ENCODE data around the gene SPR.
"Not testable (repeated sequence)": the region's sequence is repeated elsewhere in the genome, so short reads cannot be mapped to it uniquely, and the experiment has no call there.

SPR gene

DNA sequence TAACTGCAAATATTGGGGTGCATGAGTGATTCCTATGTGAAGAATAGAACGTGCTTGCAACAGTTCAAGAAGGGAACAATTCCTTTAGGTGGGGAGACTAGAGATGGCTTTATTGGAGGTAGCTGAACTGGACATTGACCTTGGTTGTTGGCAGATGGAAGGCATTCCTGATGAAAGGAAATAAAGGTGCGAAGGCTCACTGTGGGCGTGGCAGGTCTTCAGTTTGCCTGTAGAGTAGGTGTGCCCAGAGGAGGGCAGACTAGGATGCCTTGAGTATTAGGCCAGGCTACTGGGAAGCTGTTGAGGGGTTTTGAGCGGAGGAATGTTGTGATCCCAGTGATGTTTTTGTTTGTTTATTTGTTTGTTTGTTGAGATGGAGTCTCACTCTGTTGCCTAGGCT, 2.8 kb downstream of the SPR start:
- no peak for DNase-seq

DNA sequence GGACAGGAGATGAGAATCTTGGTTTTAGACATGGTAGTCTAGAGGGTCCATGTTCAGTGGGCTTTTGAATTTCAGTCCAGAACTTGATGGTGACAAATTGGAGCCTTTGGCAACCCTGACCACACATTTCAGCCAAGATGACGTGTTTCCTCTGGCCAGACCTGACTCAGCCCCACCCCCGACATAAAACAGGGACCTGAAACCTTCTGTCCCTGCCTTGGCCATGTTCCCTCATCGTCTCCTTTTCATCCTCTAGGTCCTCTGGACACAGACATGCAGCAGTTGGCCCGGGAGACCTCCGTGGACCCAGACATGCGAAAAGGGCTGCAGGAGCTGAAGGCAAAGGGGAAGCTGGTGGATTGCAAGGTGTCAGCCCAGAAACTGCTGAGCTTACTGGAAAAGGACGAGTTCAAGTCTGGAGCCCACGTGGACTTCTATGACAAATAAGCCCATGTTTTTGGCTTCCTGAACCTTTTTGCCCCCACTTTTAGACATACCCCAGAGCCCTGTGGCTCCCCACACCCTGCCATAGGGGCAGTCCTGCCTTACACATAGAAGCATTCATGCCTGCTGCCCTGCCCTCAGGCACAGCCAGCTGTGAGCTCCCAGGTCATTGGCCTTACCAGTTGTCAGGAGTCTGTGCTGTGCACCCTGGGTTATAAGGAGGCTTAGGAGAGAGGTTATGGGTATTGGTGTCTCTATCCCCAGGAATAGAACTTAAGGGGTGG, 4.0 kb downstream of the SPR start:
- no peak for DNase-seq

DNA sequence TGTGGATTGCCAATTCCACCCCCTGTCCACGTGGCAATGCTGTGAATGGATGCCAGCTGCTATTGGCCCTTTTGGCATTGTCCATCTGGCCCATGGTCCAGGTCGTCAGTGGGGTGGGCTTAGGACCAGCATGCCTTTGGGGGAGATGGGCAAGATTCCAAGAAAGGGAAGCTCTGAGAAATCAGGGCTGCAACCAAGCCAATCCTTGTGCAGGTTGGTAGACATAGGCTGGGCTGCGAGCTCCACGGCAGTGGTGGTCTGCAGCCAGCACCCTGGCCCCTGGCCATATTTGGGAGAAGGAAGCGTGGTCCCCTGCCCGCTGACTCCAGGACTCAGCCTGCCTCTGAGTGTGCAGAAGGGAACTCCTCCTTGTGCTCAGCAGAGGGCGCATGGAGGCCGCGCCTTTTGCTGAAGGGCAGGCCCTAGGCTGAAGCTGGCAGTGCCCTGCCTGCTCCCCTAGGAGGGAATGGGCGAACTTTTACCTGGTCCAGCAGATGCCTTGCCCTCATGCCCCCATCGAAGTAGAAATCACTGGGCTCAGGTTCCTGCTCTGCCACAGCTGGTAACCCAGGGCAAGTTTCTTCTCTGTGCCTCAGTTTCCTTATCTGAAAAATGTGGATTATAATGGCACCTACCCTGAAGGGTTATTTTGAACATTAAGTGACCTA, 5.4 kb downstream of the SPR start:
- DNase-seq = peak; percentile 60

DNA sequence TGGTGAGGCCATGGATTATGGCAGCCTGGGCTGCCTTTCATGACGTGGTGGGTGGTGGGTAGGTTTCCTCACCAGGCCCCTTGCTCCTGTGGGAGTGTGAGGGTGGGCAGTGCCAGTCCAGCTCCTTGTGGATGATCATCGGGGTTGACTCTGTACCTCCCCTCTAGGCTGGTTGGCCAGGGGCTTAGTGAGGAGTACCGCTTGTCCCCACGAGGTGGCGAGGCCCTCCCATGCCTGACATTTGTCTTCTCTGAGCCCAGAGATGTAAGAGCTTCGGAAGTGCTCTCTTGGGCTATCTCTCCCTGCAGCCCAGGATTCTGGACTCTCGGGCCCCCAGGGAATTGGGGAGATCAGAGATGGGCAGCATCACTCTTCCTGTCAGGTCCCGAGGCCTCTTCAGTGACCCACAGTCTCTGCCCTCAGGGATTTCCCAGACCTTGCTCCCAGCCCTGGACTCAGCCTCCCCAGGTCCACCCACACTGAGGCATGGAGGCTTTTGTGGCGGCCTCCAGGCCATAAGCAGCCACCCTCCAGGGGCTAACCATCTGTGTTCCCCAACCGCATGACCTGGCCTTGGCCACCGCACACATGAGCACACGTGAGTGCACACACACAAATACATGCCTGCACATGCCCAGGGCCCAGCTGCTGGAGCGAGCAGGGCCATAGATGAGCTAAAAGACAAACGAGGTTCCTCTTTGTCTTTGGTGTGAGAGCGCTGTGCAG, 6.5 kb downstream of the SPR start:
- DNase-seq = no peak

DNA sequence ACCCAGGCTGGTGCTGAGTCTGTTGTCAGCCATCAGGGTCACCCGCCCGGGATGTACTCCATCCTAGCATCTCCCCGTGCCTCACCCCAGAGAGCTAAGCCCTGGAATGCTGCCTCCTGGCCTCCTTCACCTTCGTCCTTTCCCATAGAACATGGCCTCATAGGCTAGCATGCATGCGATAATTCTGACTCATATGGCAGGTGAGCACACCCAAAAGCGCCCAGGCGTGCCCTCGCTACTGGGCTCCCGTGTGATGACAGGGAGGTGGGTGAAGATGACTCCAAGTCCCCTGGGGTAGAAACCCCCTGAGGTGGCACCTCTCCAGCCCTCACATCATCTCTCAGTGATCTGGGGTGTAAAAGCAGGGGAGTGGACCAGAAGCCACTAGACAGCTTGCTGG, 7.3 kb downstream of the SPR start:
- no peak for DNase-seq

DNA sequence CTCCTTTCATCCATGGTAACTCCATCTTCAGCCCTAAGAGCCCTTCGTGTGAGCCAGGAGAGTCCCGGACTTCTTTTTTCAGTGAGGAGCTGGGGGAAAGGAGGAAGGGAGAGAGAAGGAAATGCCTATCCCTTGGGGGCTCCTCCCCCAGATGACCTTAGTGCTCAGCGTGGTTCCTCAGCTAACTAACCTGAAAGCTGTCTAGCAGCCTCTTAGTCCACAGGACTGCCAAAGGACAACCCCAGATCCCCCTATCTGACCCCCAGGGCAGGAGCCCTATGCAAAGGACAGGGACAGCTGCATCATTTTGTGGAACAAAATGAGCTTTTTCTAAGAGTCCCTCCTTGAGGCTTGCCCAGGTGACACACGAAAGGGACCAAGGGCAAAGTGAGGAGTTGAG, 7.9 kb downstream of the SPR start:
- no peak for DNase-seq

DNA sequence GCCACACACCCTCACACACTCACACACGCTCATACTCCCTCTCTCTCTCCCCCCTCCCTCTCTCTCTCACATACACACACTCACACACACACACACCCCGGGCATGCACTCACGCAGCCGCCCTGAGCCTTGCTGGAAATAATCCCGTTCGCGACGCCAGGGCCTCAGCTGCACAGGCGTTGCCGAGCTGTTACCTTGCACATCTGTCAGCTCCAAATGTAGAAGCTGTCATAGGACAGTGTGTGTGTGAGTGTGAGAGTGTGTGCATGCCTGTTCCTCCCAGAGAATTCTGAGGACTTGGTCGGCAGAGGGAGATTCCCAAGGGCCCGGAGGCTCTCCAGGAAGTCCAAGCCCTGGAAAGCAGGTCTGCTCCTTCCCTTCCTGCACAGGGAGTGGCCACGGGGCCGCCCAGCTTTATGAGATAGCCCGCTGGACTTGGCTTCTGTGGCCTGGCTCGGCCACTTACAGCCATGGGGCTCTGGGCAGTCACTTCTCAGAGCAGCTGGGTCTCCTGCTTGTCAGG, 8.6 kb downstream of the SPR start:
- no peak for DNase-seq

DNA sequence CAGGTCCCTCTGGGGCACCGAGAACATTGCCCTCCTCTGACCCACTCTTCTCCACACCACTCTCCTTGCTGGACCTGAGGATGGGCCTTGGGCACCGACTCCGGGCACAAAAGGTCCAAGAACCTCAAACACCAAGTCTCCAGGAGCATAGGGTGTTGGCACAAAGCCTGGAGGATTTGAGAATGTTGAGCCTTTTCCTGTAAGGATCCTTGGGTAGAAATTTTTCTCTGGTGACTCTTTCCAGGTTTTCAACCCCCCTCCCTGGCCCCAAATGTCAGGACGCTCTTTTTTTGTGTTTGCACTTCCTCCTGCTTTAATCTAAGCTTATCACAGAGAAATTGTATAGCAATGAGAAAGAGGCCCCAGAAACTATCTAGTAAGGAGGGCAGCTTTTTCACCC, 9.2 kb downstream of the SPR start:
- DNase-seq = no peak

DNA sequence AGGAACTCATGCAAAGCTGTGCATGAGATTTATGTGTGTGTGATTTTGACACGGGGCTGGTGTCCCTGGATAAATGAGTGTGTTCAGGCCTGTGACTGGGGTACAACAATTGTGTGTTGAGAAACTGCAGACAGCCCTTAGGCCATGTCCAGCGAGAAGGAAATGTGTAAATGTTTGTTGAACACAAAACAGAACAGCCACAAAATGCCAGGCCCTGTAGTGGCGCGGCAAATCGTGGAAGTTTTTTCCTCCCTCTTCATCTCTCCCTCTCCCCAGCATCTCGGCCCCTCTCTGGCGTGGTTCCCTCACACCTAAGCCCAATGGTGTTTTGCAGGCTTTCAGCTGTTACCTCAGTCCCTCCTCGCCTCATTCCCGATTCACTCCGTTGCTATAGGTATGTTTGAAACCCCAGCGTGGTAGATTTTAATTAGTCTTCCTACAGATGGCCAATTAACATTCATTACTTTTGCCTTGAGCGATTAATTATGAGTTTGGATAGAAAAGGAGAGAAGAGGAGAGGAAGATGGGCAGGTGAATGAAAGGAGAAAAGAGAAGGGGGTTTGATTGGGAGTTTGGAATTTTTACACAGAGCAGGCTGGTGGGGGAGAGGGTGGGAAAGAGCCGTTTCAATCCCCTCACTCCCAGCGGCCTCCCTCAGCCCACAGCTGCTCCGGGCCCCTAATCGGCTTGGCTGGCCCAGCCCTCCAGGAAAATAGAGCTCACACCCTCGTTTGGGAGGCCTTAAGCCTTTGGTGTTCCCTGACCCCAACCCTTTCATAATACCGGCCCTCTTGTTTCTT, 10.8 kb downstream of the SPR start:
- no peak for DNase-seq

DNA sequence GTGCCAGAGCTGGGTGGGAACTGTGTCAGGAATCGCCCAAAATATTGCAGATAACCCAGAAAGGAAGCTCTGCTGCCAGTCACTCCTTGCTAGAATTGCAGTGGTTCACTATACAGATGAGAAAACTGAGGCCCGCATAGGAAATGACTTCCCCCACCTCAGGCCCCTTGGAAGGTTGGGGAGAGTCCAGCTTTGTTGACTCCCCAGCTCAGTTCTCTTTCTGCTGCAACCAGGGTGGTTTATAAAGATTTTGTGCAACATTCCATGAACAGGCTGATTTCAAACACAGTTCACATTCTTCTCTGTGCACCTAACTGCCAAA, 11.3 kb downstream of the SPR start:
- no peak for DNase-seq

DNA sequence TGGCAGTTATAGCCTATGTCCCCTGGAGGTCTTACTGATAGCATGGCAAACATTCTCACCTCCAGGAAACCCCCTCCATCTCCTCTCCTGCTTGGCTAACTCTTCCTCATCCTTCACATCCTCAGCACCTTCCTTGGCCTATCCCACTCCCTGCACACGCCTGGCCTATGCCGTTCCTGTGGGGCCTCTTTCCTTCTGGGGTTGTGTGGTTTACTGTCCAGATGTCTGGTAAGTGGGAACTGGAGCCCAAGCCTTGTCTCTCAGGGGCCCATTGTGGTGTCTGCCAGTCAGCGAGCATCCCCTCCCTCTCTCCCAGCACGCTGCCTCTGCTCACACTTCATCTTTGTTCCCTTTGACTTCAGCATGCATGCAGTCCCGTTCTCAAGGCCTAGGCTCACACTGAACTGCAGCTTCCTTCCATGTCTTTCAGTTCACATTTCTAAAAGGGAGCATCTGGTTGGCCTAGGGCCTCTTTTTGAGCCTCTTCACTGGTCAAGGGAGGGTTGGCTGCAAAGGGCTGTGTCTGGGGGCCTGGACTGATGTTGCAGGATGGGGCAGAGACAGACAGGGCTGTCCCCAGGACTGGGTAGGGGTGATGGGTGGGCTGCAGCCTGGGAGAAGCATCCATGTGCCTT, 13.1 kb downstream of the SPR start:
- no peak for DNase-seq

DNA sequence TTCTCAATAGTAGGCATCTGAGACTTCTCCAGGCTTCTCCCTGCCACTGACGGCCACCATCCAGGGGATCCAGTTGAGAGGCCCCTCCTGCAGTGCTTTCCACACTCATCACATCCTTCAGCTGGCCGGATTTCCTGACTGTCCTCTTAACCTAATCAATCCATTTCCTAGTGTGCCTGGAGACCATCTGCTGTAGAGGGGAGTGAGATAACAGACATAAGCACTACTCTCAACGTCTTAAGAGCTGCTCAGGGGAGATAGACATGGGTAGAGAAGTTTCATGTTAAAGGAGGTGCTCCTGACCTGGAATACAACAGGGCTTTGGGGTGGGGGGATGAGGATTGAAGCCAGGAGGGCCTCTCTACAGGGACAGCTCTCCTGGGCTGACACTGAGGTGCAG, 14.2 kb downstream of the SPR start:
- no peak for DNase-seq

DNA sequence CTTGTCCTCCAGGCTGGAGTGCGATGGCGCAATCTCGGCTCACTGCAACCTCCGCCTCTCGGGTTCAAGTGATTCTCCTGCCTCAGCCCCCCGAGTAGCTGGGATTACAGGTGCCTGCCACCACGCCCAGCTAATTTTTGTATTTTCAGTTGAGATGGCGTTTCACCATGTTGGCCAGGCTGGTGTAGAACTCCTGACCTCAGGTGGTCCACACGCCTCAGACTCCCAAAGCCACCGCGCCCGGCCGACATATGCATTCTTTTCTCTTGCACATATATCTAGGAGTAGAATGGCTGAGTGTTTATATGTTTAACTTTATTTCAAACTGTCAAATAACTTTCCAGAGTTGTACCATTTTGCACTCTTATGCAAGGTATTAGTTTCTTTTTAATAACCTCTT, 20.2 kb downstream of the SPR start:
- not testable (repeated sequence) for DNase-seq

DNA sequence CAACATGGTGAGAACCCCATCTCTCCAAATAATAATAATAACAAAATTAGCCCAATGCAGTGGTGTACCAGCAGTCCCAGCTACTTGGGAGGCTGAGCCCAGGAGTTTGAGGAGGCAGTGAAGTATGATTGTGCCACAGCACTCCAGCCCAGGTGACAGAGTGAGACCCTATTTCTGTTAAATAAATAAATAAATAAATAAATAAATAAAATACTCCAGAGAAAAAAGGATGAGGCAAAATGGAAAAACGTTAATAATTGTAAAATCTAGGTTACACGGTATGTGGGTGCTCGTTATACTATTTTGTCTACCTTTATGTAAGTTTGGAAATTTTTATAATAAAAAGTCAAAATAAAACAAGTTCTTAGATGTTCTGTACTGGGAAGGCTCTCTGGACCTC, 21.5 kb downstream of the SPR start:
- no peak for DNase-seq

DNA sequence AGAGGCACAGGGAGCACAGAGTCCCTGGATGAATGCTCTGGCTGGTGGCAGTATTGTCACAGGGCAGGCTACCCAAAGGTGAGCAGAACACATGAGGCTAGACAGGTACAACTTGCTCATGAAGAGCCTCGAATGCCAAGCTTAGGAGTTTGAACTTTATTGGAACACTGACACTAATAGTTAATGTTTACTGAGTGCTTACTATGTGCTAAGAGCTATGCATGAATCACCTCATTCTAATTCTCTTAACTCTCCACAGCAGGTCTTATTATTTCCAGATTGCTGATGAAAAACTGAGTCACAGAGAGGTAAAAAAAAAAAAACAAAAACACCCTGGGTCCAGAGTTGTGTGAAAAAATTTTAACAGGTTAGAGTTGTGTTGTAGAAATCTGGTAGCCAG, 24.0 kb downstream of the SPR start:
- DNase-seq = no peak

DNA sequence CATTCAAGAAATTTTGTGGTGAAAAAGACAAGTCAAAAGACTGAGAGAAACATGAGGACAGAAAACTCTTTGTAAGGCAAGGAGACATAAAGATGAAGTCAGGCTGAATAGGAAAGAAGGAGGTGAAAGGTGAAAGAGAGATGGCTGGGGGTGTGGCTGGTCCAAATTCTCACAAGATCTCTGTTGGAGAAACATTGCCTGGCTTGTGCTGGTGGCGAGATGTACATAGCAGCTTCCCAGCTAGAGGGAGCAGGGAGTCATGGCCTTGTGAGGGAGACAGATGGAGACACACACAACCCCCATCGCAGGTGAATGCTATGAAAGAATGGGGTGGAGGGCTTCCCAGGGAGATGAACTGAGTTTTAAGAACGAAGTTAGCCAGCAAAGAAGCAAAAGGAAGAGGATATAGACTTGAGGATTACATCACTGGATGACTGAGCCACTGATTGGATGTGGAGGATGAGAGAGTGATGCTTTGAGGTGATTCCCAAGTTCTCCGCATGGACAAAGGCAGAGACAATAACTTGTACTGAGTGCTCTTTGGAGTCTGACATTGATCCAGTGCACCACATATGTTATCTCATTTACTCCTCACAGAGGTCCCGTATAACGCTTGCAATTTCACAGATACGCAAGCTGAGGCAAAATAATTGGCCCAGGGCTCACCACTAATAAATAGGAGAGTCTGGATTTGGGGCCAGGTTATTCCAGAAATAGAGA, 26.4 kb downstream of the SPR start:
- DNase-seq = no peak

DNA sequence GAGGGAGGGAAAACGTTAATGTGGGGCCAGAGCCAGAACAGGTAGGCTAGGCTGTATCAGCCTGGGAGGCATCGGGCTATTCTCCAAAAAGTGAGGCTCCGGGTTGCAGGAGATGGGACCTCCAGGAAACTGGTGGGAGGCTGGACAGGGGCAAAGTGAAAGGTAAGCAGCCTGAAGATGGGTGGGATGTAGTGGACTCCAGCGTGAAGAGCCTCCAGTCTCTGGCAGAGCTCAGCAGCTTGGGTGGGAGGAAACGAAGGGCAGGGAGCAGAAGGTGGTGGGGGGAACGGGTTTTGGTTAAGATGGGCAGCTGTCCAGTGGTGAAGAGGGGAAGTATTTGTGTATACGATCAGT, 27.0 kb downstream of the SPR start:
- DNase-seq = no peak

DNA sequence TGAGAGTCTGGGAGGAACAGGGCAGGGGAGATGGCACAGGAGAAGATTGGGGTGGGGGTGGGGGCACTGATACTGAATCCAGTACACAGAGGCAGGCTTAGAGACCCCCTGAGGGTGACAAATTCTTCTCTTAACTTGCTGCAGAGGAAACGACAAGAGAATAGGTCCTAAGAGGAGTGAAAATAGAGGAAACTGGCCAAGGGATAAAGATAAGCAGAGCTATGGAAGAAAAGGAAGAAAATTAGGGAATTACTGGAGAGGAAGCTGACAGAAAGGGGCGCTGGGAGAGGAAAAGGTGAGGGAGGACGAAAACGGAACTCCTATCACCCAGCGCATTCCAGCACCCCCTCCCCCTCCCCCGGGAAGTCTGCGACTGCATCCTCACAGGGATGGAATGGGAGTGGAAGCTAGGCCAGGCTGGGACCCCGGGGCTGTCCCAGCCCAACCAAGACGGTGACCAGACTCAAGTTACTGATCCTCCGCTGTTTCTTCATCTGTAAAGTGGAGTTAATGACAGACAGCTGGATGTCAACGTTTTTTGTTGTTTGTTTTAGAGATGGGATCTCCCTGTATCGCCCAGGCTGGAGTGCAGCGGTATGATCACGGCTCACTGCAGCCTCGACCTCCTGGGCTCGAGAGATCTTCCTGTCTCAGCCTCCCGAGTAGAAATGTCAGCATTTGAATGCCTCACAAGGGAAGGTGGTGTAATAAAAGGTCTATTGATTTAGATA, 27.5 kb downstream of the SPR start:
- DNase-seq = no peak

DNA sequence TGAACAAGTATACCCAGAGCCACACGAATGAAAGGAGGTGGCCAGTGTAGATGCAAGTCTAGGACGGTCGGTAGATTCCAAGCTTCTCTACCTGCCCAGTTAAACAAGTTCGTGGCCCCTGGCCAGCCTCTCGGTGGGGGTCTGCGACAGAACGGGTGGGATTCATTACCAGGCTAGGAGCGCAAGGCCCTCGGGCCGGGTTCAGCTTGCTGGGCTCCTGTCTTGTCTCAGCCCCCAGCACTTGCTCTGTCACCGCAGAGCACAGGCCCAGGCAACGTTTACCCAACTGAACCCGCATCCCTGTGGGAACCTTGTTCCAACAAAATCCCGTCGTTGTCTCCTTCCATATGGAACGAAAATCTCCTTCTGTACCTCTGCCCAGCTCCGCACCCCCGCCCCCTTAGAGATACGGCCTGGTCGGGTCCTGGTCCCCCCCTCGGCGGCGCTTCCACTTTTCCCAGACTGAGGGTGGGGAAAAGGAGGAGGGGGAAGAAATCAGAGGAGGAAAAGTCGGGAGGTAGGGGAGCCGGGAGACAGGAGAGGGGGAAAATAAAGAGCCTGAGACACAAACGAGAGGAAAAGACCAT, 28.2 kb downstream of the SPR start:
- no peak for DNase-seq

DNA sequence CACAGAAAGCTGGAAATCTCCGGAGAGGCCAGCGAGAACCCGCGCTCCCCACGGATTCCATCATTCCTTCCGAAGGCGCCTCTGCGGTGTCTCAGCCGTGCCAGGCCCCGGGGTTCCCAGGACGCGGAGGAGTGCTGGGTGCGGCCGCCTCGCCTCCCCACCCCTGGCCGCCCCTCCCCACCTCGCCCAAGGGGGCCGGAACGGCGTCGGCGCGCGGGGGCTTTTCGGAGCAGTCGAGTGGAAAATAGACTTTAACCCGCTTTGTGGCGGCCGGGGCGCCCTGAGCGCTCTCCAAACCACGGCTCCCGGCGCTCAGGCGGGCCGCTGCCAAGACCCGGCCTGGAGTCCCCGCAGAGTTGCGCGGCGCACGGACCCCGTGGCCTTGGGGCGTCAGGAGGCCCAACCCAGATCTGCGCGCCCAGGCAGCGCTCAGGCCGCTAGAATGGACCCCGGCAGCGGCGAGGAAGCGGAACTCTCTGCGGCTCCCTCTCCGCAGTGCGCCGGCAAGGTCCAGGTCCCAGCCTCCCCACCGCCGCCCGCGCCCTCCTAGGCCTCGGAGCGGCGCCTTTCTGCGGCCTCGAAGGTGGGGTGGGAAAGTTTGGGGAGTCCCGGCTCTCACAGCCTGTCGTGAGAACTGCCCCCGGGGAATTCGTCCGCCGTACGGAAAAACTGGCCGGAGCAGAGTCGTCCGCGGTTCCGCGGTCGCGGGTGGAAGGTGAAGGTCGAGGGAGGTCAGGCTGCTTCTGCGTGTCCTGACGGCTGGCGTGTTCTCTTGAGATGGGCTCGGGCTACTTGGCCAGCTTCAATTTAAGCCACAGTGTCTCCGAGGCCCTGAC, 28.9 kb downstream of the SPR start:
- no peak for DNase-seq

Measured in midbrain (tissue), 1 donor.